GM13976 (cell line): Measurements from ENCODE around the gene EARS2.

ENCODE experiments used
- DNase-seq: peaks from one replicate; pipeline ENCODE4 v3.0.0; 2012; ENCODE audit warnings: low spot score
- CTCF ChIP-seq: IDR thresholded peaks from 2 replicates; pipeline ENCODE4 v1.5.1; 2012; ENCODE audit warnings: borderline replicate concordance, mild to moderate bottlenecking; ENCODE audit not compliant: insufficient read depth; ENCODE audit errors: extremely low read depth, missing control alignments, control extremely low read depth
- in situ Hi-C: fragments of 300-500 bp; cut with MboI; formaldehyde crosslinking; loops from one replicate; pipeline ENCODE4 v1.12.0; 2022; ENCODE audit warnings: low sequenced_read_pairs, mixed read lengths, inconsistent platforms; ENCODE audit not compliant: unreplicated experiment

EARS2 gene

DNA sequence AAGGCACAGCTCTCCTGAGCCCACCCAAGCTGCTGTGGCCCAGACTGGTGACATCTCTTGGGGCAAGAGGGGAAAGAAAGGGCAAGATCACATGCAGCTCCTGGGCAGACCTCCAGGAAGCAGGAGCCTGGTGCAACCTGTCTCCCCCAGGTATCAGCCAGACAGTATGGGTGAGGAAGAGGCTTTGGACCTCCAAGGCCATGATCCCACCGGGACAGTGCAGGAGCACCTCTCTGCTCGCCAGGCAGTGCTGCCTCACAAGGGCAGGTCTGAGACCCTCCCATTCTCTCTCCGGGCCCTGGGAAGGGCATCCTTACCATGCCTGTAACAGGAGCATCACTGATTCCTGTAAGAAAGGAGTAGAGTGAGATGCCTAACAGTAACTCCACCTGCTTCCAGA lies 78.6 kb downstream of the EARS2 start:
- no peak for DNase-seq
- no peak for TF ChIP-seq CTCF
- in situ Hi-C loops: no loop called here

- in situ Hi-C loops: no loop called here
- DNase-seq: no peak
- TF ChIP-seq CTCF: no peak
These were observed 80.9 kb downstream of the EARS2 start for GRCh38 chr16:23476289-23476688.
